Thymus (tissue), 14 donors: ENCODE data around the gene ZYG11B. TPM values are rescaled to one million over a fixed set of nuclear protein-coding genes. Genes with fewer than 3 reads are reported as not detected.

ENCODE experiments used
- DNase-seq, 9 donors: peaks; one replicate each; pipeline ENCODE4 v3.0.0-alpha.2; 2013; ENCODE audit warnings: low spot score in 9 of 9, low read depth in 6 of 9, missing footprints in 1 of 9
- H3K27ac ChIP-seq, 2 donors: one replicate each; pipeline ENCODE4 v1.5.1; 2013; ENCODE audit warnings: control low read depth in 1 of 2, low read depth in 1 of 2, low read length in 1 of 2, mild to moderate bottlenecking in 1 of 2, moderate library complexity in 1 of 2
- H3K27me3 ChIP-seq, 2 donors: one replicate each; pipeline ENCODE4 v1.5.1; 2013; ENCODE audit warnings: low read length in 1 of 2; ENCODE audit not compliant: control insufficient read depth in 2 of 2, insufficient read depth in 1 of 2
- H3K36me3 ChIP-seq, 2 donors: one replicate each; pipeline ENCODE4 v1.5.1; 2013; ENCODE audit warnings: low read length in 1 of 2, mild to moderate bottlenecking in 1 of 2, moderate library complexity in 1 of 2; ENCODE audit not compliant: control insufficient read depth in 2 of 2, insufficient read depth in 2 of 2
- H3K4me1 ChIP-seq, 2 donors: one replicate each; pipeline ENCODE4 v1.5.1; 2013; ENCODE audit warnings: low read length in 2 of 2; ENCODE audit not compliant: control insufficient read depth in 2 of 2, insufficient read depth in 2 of 2
- H3K4me3 ChIP-seq, 2 donors: one replicate each; pipeline ENCODE4 v1.5.1; 2013; ENCODE audit warnings: low read length in 2 of 2, control low read depth in 1 of 2, mild to moderate bottlenecking in 1 of 2
- H3K9me3 ChIP-seq, 2 donors: one replicate each; pipeline ENCODE4 v1.5.1; 2013; ENCODE audit warnings: low read length in 1 of 2, mild to moderate bottlenecking in 1 of 2; ENCODE audit not compliant: control insufficient read depth in 2 of 2, insufficient read depth in 1 of 2
- WGBS: extraction: QIAGEN DNeasy Blood & Tissue Kit; methylation state at CpG from one replicate; pipeline ENCODE4 v1.1.7; 2013; 5-methylcytosine and 5-hydroxymethylcytosine counted together
- long read RNA-seq, 10 donors: transcript quantifications; one replicate each; lab custom pipeline, GENCODE V29; 2026
- polyA plus RNA-seq: library from polyadenylated mRNA; stranded (reverse); fragments of 200-250 nt; gene quantifications from one replicate; pipeline ENCODE4 v1.2.3, GENCODE V29; 2013
- total RNA-seq: library from RNA; stranded (reverse); fragments of 120-200 nt; gene quantifications from one replicate; pipeline ENCODE4 v1.2.4, GENCODE V29; 2013
- donor health status: healthy.

Gene ZYG11B
- total RNA-seq: 10.8 TPM
- 9.0 TPM for polyA plus RNA-seq
- long read RNA-seq, donor 1, full-length matches to known transcripts: 1 of 66 reads
- long read RNA-seq, donor 1, partial matches to known transcripts: 65 of 66 reads
- long read RNA-seq, donor 1, other reads (novel, unspliced or antisense): 0 of 66 reads
- long read RNA-seq, donor 2, full-length matches to known transcripts: 4 of 13 reads
- long read RNA-seq, donor 2, partial matches to known transcripts: 0 of 13 reads
- long read RNA-seq, donor 2, other reads (novel, unspliced or antisense): 9 of 13 reads
- long read RNA-seq, donor 3, partial matches to known transcripts: 448 of 453 reads
- long read RNA-seq, donor 3, other reads (novel, unspliced or antisense): 5 of 453 reads
- long read RNA-seq, donor 4, partial matches to known transcripts: 457 of 462 reads
- long read RNA-seq, donor 4, other reads (novel, unspliced or antisense): 5 of 462 reads
- long read RNA-seq, donor 5, full-length matches to known transcripts: 3 of 818 reads
- long read RNA-seq, donor 5, partial matches to known transcripts: 802 of 818 reads
- long read RNA-seq, donor 5, other reads (novel, unspliced or antisense): 13 of 818 reads
- long read RNA-seq, donor 6, partial matches to known transcripts: 41 of 46 reads
- long read RNA-seq, donor 6, other reads (novel, unspliced or antisense): 5 of 46 reads
- long read RNA-seq, donor 7, full-length matches to known transcripts: 3 of 643 reads
- long read RNA-seq, donor 7, partial matches to known transcripts: 634 of 643 reads
- long read RNA-seq, donor 7, other reads (novel, unspliced or antisense): 6 of 643 reads
- long read RNA-seq, donor 8, full-length matches to known transcripts: 1 of 1 reads
- long read RNA-seq, donor 8, partial matches to known transcripts: 0 of 1 reads
- long read RNA-seq, donor 8, other reads (novel, unspliced or antisense): 0 of 1 reads
- long read RNA-seq, donor 9, full-length matches to known transcripts: 1 of 183 reads
- long read RNA-seq, donor 9, partial matches to known transcripts: 182 of 183 reads
- long read RNA-seq, donor 9, other reads (novel, unspliced or antisense): 0 of 183 reads
- long read RNA-seq, donor 10, full-length matches to known transcripts: 3 of 294 reads
- long read RNA-seq, donor 10, partial matches to known transcripts: 291 of 294 reads
- long read RNA-seq, donor 10, other reads (novel, unspliced or antisense): 0 of 294 reads

DNA sequence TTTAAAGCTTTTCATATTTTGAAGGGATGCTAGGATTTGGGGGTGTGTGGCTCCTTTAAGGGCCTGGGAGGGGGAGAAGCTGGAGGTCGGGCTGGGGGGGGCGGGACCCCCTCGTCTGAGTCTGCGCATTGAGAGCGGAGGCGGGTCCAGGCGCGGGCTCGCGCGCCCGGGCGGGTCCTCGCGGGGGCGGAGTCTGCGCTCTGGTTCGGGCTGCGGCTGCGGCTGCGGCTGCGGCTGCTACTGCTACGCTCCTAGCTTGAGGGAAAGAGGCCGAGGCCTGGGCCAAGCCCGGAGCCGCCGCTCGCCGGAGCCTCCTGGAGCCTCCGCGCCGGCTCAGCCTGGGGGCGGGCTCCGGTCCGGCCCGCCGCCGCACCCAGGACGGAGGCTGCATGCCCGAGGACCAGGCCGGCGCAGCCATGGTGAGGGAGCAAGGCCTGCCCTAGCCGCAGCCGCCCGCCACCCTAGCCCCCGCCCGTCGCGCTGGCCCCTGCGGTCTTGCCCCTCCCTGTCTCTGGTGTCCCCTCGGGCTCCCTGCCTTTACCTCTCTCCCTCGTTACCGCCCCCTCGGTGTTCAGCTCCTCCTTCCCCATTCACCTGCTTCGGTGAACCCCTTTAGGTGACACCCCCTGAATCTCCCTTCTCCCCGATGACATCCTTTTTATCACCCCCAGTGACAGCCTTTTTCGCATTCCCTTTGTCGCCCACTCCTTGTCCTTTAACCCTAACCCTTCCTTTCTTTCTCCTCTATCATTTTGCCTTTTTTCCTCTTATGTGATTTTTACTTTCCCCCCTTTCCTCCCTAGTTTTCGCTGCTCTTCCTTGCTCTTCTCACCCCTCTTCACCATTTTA lies at the start of gene ZYG11B:
Gene ZYG11B (plus strand): TSS at position 189 of the 849 bp plus-strand sequence. CDS start 201 bp downstream, at position 390.
- H3K36me3 ChIP-seq: peaks cover 0 to 4% of the 10 kb centered on the region in 2 donors
- under 1% methylated on average over 59 of the region's 59 CpGs for WGBS
- peaks cover 4 to 8% of the 10 kb centered on the region in 2 donors for H3K4me1 ChIP-seq
- no peaks in the 10 kb centered on the region for H3K9me3 ChIP-seq
- H3K27ac ChIP-seq: peak within 1 kb of the TSS; percentile 7 to 81
- H3K27me3 ChIP-seq: no peaks in the 10 kb centered on the region
- H3K4me3 ChIP-seq: peak within 1 kb of the TSS; percentile 78 to 96
- DNase-seq: peak; percentile 55 to 95 (median 79)

GRCh38 chr1:52677076-52677806 lies 49.0 kb upstream of the ZYG11B start:
- H3K4me3 ChIP-seq: no peak overlapping the region
- no peaks in the 10 kb centered on the region for H3K27me3 ChIP-seq
- H3K4me1 ChIP-seq: no peaks in the 10 kb centered on the region
- H3K36me3 ChIP-seq: no peaks in the 10 kb centered on the region
- no peaks in the 10 kb centered on the region for H3K9me3 ChIP-seq
- no peak overlapping the region for H3K27ac ChIP-seq
- DNase-seq: no peak
- WGBS: 97% methylated on average over 6 of the region's 6 CpGs

- no peaks in the 10 kb centered on the region for H3K9me3 ChIP-seq
- 91% methylated on average over 1 of the region's 1 CpG for WGBS
- no peaks in the 10 kb centered on the region for H3K4me1 ChIP-seq
- H3K27me3 ChIP-seq: no peaks in the 10 kb centered on the region
- no peak overlapping the region for H3K27ac ChIP-seq
- no peak overlapping the region for H3K4me3 ChIP-seq
- H3K36me3 ChIP-seq: no peaks in the 10 kb centered on the region
- no peak for DNase-seq
Observed at GRCh38 chr1:52679048-52679447, 47.2 kb upstream of the ZYG11B start.

DNA sequence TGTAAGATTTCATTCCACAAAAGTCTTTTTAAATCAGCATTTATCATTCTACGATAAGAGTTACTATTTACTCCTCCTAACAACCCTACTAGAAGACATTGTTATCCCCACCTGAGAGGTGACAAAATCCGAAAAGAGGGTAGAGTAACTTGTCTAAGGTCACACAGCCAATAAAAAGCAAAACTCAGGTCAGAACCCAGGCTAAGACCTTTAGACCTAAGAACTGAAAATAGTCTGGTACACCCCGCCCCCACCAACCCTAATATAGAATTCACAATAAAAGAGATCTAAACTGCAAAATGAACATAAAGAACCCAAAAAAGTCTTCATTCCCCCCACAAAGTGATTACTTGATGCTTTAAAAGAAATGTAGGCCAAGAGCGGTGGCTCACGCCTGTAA lies 46.8 kb upstream of the ZYG11B start:
- Histone ChIP-seq H3K27me3 (no peaks in the 10 kb centered on the region), H3K4me3 (no peak overlapping the region), H3K4me1 (no peaks in the 10 kb centered on the region), H3K27ac (no peak overlapping the region), H3K9me3 (no peaks in the 10 kb centered on the region), H3K36me3 (no peaks in the 10 kb centered on the region)
- no peak for DNase-seq
- 97% methylated on average over 5 of the region's 5 CpGs for WGBS

DNA sequence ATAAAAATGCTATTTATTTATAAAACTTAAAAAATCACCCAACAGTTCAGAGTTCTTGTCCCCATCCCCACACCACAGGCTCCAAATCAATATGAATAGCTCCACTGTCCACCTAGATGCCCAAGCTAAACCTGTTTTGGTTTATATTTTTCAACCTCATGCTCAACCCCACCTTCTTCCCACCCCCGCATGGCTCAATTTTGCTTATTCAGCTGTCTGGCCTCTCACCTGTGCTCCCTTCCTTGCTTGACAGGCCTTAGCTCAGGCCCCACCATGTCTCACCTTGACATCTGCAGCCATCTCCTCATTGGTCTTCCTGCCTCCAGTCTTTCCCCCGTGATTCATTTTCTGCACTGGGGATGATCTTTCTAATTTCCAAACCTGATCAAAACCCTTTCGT lies 45.9 kb upstream of the ZYG11B start:
- DNase-seq: no peak
- no peaks in the 10 kb centered on the region for H3K9me3 ChIP-seq
- WGBS: 97% methylated on average over 3 of the region's 3 CpGs
- no peaks in the 10 kb centered on the region for H3K4me1 ChIP-seq
- H3K27ac ChIP-seq: no peak overlapping the region
- H3K27me3 ChIP-seq: no peaks in the 10 kb centered on the region
- H3K4me3 ChIP-seq: no peak overlapping the region
- H3K36me3 ChIP-seq: no peaks in the 10 kb centered on the region

DNA sequence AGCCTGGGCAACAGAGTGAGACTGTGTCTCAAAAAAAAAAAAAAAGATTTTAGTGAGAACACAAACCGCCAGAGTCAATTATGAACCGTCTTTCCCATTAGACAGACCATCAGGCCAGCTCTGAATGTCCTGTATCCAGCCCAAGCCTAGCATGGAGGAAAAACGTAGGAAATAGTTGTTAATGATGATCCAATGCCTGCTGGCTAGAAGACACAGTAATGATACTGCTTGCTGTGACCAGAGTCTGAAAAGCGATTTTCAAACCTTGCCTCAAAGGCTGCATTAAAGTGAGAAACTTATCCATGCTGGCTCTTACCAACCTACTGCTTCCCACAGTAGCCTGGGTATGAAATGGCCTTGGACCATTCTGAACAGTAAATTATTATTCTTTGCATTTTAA lies 45.1 kb upstream of the ZYG11B start:
- no peak overlapping the region for H3K27ac ChIP-seq
- H3K9me3 ChIP-seq: no peaks in the 10 kb centered on the region
- H3K4me1 ChIP-seq: peaks cover 0 to 3% of the 10 kb centered on the region in 2 donors
- no peak for DNase-seq
- H3K4me3 ChIP-seq: no peak overlapping the region
- H3K27me3 ChIP-seq: no peaks in the 10 kb centered on the region
- H3K36me3 ChIP-seq: no peaks in the 10 kb centered on the region
- WGBS: 99% methylated on average over 4 of the region's 4 CpGs

GRCh38 chr1:52683367-52683940 lies 42.8 kb upstream of the ZYG11B start:
- H3K27me3 ChIP-seq: no peaks in the 10 kb centered on the region
- DNase-seq: no peak

More at GRCh38 chr1:52683367-52683940, 42.8 kb upstream of the ZYG11B start:
- Histone ChIP-seq H3K4me1 (peaks cover 0 to 3% of the 10 kb centered on the region in 2 donors), H3K27ac (no peak overlapping the region), H3K4me3 (no peak overlapping the region), H3K9me3 (peaks cover 0 to 4% of the 10 kb centered on the region in 2 donors), H3K36me3 (peaks cover 3 to 8% of the 10 kb centered on the region in 2 donors)
- 97% methylated on average over 4 of the region's 4 CpGs for WGBS
